Right renal pelvis (tissue), 4 donors: ENCODE data around the gene NHS. TPM values are rescaled to one million over a fixed set of nuclear protein-coding genes. Genes with fewer than 3 reads are reported as not detected.
A peak's percentile ranks its signal among the peaks of the same experiment; 100 is the strongest.

Experiments used
- DNase-seq, 4 donors: peaks; one replicate each; pipeline ENCODE4 v3.0.0-alpha.2; 2013; ENCODE audit warnings: low read depth in 4 of 4, low spot score in 3 of 4, missing footprints in 1 of 4
- polyA plus RNA-seq, 4 donors: library from polyadenylated mRNA; unstranded; fragments of 120-200 nt; gene quantifications; one replicate each; pipeline ENCODE4 v1.2.1, GENCODE V29; 2013; ENCODE audit not compliant: insufficient read length in 4 of 4

NHS gene
- polyA plus RNA-seq, 4 donors, result 17.9 to 19.7 (median 19.1) TPM

DNA sequence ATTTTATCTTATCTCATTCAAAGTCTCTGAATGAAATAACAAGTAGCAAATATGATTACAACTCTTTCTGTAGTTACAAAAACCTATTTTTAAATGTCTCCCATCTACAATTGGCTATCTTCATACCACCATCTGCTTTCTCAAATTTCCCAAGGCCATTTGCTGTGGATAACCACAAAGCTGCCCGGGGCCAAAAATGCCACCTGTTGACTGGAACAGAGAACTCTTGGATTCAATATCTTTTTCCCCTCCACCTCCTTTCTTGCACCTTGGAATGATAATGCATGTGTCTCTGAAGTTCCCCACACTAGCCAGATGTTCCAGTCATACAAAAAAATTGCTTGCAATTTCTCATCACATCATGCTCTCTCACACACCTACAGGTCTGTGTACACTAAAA, 269.0 kb downstream of the NHS start:
- no peak for DNase-seq

DNA sequence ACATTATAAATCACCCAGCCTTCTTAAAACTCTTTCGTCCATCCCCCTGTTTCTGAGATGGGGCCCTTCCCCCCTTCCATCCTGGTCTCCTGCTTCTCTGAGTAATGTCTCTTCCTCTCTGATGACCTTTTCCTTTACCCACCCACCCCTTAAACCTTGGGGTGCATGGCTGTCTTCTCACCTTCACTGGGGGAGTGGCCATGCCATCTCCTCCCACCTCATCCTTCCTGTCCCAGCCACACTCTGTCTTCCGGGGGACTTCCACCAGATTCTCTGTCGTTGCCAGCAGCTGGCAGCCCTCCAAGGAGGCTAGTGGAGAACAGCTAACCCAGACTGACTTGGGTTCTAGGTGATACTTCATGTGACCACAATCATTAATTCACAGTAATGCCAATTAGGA, 279.1 kb downstream of the NHS start:
- no peak for DNase-seq

DNA sequence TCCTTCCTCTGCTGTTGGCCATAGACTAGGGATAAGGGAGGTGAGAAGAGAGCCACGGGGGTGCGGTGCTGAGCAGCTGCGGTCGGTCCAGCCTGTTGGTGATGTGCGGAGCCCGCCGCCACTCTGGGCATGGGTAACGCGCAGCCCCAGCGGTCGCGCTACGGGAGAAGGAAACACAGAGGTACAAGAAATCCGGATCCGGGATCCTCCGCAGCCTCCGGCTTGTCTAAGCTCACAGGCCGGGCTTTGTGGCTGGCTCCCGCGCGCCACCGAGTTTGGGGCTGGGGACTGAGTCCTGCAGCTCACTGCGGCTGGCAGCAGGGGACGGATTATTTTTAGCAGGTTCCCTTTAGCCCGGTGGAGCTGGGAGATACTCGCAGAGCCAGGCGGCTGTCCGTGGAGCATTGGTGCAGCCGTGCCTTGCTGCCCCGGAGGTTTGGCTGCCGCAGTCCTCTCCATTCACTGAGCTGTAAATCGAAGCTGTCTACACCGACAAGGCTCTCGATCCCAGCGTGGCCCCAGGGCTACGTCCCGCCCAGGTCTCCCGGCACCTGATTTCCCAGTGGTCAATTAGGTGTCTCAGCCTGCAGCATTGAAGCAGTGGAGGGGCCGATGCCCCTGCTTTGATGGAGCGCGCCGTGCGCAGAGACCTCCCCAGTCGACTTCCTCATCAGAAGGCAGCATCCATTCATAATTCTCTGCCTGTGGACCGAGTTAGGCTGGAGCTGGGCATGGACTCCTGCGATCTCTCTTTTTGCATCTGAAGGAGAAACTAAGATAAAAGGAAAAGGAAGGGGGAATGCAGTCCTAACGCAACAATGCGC, 280.4 kb downstream of the NHS start:
- DNase-seq, result no peak

DNA sequence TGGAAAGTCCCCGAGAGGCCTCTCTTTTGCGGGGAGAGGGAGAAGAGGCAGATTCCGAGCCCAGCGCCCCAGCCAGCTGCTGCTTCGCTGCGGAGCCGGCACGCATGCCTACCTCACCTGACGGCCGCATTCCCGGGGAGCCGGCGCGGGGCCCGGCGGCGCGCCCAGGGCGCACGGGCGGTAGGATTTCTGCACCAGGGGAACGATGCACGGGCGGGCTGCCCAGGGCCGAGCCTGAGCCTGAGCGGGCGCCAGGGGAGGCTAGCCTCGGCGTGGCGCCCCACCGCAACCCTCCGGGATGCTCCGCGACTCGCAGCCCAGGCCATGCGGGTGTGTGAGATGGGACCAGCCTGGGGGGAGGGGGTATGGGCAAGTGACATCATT, 281.0 kb downstream of the NHS start:
- DNase-seq, result no peak

DNA sequence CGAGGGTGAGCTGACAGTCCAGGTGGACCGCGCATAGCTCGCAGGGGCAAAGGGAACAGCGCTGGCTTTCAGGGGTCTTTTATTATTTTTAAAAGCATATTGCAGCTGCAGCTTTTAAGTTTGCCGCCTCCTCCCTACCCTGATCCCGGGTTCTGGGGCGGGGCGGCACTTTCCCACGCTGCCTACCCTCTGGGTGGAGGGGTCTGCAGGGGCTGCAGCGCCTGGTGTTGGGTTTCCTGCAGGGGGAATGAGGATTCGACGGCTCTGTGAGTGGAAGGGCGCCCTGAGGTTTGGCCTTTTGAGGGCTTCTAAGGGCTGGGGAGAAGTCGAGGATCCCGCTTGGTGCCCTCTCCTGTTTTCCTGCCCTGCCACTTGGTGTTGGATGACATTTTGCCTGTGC, 281.6 kb downstream of the NHS start:
- no peak for DNase-seq

DNA sequence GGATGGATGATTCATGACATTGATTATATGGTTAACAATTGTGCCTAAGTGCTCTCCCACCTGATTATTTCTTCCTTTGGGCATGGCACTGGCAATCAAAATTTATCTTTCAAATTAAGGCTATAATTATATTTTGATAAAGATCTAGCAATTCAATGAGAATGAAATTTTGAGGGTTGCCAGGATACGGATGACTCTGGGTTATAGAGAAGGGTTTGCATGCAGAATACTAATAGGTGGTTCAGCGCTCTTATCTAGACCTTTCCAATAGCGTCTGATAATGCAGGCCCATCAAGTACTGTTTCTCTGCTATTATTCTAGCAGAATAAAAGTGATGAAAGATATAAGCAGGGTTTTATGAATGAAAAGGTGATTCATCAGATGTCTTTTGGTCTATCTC, 287.4 kb downstream of the NHS start:
- no peak for DNase-seq

DNA sequence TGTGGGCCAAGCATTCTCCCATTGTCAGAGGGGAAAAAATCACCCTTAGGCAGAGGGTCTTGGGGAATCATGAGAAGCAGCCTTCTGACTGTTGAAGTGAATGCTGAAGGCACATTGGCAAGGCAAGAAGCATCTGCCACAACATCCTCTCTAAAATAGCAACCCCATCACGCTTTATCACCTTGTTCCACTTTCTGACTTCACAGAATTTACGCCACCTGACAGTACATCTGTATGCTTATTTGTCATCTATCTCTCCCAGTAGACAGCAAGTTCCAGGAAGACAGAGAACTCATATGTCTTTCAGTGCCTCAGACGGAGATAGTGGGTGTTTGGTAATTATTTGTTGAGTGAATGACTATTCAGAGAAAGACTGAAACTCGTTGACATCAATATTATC, 293.9 kb downstream of the NHS start:
- DNase-seq, result no peak

DNA sequence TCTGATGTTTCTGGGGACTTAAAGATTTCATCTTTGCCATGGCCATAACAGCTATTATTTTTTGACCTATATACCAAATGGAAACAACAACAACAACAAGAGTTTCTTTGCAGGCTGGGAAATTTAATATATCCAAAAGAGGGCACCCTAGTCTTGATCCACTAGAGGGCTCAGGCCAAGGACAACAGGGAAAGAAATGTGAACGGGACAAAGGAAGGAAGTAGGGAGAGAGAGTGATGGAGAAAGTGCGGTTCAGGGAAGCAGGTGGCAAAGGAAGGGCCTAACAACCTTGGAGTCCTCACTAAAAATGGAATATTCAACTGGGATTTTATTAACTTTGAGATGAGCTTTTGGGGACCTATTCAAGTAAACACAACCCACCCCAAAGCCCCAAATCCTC, 294.5 kb downstream of the NHS start:
- DNase-seq, result no peak

DNA sequence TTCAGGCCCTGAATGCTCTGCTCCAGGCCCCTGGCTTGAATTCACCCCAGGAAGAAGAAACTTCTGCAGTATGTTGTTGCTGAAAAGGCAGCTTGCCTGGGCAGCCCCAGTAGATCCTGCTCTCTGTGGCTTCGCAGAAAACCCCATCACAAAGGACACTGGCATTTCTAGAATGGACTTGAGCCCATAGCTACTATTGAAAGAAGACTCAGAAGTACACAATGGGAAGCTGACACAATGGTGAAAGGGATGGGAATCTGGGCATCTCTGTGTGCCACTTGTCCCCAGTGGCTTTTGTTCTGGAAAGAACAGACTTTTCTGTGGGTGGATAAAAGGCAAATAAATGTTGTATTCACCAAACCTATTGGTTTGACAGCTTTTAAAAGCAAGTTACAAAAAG, 294.9 kb downstream of the NHS start:
- DNase-seq, result no peak

DNA sequence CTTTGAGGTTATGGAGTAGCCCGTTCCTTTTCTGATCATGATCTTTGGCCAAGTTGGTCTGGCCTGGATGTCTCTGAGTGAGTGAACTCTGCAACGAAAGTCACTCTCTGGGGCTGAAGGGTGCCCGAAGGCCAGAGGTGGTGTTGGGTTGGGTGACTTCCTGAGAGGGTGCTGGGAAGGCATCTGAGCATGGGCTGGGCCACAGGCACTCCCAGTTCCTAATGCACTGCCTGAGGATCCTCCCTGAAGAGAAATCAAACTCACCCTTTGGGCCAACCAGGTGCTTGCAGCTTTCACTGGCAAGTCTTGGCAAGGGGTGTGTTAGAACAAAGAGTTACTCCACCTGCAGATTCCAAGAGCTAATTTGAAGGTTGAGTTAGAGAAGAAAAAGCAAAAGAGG, 295.9 kb downstream of the NHS start:
- no peak for DNase-seq

DNA sequence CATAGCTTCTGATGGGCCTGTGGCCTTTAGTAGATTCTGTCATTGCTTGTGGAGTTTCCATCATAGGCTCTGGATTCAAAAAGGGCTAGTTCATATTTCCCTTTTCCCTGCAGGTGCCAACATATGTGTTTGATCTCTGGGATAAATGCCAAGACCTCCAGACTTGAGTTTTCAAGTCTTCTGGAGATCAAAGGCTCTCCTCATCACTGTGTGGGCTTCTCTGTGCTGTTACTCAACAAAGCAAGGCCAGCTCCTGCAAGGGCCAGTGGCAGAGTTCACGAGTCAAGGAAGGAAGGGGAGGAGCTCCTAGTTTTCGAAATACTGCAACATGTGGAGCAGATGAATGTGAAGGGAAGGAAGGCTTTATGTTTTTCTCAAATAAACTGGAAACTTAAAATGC, 299.6 kb downstream of the NHS start:
- DNase-seq, result no peak

DNA sequence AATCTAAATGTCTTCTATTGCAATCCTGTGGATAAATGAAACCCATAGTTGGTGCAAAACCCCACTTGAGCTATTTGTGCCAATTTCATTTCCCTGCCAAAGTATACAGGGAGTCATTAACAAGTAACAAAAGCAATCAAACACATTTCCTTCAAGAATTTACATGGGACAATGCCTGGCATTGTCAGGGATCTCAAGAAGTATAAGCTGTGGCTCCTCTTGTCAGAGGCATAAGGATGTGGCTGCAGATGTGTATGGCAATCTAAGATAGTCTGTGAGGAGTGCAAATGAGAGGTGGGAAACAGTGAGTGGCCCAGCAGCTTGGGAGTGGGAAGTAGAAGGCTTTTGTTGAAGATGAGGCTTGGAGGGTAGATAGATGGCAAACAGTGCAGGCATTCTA, 304.3 kb downstream of the NHS start:
- DNase-seq, result no peak

DNA sequence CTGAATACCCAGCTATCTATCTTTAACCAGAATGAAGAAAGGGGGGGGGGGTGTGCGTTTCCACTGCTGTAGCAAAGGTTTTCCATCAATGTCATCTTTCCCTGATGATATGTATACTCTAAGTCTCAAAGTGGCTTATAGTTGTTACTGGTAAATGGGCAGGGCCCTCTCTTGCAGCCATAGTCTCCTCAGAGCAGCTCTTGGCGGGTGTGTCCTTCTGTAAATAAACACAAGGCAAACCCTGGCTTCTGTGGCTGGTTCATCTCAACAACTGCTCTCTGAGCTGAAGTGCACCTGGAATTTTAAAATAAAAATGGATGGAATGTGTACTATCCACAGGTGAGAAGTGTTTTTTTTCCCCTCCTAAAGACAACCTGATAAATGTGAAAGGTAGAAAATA, 304.8 kb downstream of the NHS start:
- DNase-seq, result no peak

DNA sequence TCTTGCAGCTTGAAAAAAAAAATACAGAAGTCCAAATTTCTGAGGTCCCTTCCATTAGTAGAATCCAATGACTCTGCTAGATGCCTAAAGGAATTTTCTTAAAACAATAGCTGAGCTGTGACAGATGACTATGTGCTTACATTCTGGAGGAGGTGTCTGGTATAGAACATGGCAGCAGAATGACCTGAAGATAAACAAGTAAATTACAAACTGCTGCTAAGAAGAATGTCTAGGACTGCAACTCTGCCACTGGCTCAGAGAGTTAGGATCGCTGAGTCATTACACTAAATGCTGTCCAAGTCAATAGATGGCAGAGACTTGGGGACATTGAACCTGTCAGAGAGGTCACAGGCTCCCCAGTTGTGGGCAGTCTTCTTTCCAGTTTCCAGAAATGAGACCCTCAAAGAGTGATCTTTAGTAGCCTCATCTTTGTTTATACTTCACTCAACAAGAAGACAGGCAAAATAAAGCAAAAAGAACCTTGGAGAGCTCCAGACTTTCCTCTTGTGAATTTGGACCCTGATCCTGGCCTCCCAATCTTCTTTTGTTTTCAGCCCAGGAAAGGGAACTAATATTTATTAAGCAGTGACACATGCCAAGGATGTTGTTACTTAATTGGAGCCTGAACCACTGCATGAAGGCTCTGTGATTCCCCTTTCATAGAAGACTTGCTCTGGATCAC, 305.9 kb downstream of the NHS start:
- DNase-seq, result no peak

DNA sequence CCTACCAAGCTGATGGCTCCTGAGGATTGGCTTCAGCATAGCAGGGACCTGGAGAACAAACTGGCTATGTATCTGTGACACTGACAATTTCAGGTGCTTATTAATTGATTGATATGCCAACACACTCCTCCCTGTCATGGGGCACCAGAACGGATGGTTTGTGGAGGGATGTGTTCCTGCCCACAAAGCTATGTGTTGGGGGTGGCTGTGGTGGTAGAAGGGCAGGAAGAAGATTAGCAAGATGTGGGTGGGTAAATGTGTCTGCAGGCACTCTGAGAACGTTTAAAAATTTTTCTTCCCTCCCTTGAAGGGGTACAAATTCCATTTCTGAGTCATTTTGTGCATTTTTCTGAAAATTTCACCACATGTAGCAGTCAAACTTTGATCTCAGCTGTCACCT, 307.3 kb downstream of the NHS start:
- DNase-seq, result no peak

DNA sequence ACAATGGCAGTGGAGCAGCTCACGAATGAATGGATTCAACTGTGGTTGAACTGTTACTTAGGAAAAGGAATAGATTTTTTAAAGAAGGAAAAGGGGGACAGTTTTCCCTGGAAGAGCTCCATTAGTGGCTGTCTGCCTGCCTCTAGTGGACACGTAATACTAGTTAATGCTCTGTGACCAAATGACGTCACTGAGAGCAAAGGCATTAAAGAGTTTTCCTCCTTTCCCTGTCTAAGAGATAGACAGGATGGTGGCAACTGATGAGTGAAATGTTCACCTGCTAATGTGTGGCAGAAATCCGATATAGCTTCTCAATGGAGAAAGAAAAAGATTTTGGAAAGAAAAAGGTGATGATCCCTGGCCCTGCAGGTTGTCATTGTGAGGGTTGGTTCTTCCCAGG, 310.0 kb downstream of the NHS start:
- no peak for DNase-seq

DNA sequence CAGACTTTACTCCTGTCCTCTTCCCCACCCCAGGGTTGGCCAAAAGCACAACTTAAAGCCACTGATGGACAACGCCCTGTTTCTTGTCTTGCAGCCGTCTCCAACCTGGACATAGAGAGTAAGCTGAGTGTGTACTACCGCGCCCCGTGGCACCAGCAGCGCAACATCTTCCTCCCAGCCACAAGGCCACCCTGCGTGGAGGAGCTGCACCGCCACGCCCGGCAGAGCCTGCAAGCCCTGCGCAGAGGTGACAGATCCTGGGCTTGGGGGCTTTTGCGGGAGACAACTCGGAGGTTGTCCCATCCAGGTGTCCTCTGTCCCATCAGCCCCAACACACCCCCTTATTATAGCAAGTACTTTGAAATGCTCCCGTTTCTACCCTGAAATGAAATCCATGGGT, 312.6 kb downstream of the NHS start:
- DNase-seq, result no peak

DNA sequence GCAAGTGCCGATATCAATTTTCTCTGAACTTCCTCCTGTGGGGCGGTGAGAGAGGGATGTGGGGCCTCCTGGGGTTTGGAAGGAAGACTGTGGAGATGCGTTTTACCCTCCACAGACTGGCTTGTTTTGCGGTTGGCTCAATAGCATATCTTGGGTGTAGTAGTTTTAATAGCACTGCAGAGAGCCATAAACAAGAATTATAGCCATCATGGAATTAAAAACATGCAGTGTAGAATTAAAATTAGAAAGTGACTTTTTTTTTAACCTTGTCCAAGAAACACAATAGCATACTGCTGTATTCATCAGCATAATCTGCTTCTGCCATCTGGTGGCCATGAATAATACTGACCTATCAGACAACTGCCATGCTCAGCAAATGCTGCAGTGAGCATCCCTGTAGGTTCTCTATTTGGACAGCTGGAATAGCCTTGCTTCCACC, 315.0 kb downstream of the NHS start:
- peak; percentile 39 to 68 (median 61) for DNase-seq

DNA sequence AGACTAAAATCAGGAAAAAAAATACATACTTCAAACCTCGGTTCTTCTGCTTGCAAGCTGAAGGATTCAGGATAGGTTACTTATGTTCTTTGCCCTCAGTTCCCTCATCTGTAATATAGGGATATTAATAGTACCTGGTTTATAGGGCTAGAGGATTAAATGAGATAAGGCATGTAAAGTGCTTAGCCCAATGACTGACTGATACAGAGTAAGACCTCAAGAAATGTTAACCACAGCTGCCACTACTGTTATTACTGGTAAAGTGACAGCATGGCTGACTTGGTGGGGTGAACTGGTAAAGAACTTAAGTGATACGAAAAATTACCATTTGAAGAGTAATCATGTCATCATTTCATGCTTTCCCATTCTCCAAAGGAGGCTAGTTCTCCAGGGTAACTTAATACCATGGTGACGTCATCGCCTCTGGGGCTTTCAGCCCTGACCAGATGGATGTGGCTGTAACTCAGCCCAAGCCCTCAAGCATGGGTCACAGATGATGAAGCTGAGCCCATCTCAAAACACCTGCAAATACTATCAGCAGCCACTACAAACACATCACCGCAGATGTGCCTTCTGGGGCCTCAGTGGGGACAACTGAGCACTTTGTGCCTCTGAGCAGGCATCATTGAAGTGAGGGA, 317.8 kb downstream of the NHS start:
- DNase-seq, result peak in 2 of 4 donors; percentile 16 to 25

DNA sequence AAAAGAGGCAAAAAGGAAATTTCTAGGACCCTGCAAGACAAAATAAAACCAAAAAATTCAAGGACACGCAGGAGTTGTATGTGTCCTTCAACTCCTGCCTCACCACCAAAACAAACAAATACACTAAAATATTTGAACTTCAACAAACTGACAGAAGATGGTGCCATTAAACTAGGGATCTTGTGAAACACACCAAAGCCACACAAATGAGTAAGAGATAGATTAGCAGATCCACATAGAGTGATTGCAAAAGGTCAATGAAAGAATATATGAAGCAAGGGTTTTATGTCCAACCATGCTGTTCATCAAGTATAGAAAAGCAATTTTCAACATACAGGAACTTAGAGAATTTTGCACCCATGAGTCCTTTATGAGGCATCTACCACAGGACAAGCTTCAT, 322.2 kb downstream of the NHS start:
- DNase-seq, result no peak

DNA sequence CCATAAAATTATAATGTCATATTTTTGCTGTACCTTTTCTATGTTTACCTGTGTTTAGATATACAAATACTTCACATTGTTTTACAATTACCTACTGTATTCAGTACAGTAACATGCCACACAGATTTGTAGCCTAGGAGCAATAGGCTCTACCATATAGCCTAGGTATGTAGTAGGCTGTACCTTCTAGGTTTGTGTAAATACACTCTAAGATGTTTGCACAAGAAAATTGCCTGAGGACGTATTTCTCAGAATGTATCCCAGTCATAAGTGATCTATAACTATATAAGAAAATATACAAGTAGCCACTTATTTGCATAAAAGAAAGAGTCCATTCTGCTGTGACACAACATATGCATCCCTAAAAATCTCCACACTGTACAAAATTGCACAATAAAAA, 326.0 kb downstream of the NHS start:
- DNase-seq, result no peak

DNA sequence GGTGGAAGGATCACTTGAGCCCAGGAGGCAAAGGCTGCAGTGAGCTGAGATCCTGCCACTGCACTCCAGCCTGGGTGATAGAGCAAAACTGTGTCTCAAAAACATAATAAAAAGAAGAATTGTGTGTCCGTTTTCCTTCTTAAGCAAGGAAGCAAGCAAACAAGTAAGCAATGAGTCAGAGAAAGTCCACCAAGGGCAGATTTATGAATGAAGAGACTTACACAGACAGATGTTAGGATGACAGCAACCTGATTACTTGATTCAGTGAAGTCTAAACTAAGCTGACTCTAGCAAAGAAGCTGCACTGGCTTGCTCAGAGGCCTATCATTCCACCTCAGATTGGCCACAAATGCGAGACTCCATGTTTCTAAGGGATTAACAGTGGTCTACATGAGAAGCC, 328.2 kb downstream of the NHS start:
- no peak for DNase-seq
